Measurements from ENCODE around the gene GNPTG.
A peak's percentile ranks its signal among the peaks of the same experiment; 100 is the strongest.

Gene GNPTG

DNA sequence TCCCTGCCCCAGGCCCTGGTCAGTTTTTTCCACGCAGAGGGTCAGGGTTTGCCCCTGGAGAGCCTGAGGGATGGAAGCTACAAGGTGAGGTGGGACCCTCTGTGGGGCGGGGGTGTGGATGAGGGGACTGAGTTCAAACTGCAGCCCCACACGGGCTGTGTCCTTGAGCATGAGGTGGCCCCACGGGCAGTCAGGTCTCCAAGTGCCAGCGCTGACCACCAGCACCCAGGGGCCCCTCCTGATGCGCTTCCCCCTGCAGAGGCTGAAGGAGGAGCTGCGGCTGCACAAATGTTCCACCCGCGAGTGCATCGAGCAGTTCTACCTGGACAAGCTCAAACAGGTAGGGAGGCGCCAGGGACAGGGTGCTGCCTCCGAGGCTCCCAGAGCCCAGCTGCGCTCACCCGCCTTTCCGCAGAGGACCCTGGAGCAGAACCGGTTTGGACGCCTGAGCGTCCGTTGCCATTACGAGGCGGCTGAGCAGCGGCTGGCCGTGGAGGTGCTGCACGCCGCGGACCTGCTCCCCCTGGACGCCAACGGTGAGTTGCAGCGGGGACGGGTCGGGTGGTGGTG is 4.4 kb upstream of the GNPTG start:
- no peak for DNase-seq (ENCODE audit: low read depth in 2 of 2)

DNA sequence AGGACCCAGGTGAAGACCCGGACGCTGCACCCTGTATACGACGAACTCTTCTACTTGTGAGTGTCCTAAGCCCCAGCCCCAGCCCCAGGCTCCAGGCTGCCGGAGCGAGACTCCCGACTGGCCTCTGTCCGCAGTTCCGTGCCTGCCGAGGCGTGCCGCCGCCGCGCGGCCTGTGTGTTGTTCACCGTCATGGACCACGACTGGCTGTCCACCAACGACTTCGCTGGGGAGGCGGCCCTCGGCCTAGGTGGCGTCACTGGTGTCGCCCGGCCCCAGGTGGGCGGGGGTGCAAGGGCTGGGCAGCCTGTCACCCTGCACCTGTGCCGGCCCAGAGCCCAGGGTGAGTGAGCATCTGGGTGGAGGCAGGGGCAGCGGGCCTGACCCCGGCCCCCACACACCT is 3.8 kb upstream of the GNPTG start:
- DNase-seq (ENCODE audit: low read depth in 2 of 2), result no peak

GRCh38 chr16:1348441-1348840 is 3.3 kb upstream of the GNPTG start:
- DNase-seq (ENCODE audit: low read depth in 2 of 2), result no peak

- DNase-seq (ENCODE audit: low read depth in 2 of 2), result no peak
Measured at GRCh38 chr16:1348926-1349325, 2.8 kb upstream of the GNPTG start.

DNA sequence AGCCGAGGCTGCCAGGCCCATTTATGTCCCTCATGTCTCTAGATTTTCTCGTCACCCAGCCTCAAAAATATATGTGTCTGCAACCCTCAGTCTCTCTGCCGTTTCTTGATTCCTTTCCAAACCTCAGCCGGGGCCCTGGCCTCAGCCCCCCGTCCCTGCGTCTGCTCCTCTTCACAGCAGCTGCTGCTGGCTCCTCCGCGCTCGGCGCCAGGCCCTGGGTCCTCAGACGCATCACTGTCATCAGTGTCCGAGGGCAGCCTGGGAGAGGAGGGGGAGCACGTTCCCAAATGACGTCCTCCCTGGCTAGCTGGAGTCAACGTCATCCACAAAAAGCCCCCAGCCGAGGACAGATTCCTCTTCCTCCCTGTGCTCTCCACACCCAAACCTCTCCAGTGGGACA is 2.4 kb upstream of the GNPTG start:
- no peak for DNase-seq (ENCODE audit: low read depth in 2 of 2)

DNA sequence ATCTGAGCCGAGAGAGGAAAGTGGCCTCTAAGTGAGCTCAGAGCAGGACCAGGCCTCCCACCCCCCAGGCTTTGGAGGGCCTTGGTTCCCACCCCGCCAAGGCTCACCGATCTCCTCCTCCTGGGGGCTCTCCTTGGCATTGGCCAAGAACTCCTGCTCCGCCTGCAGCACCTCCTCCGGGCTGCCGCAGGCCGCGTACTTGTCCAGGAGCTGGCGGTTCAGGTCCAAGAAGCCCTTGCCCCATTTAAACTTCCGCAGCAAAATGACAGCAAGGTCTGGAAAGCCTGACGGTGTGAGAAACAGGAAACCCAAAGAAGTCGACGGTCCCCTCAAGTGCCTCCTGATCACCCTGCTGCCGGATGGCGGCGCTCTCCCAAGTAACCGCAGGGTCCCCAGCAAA is 1.8 kb upstream of the GNPTG start:
- no peak for DNase-seq (ENCODE audit: low read depth in 2 of 2)

GRCh38 chr16:1350691-1351090 is 1.0 kb upstream of the GNPTG start:
- DNase-seq (ENCODE audit: low read depth in 2 of 2), result no peak

DNA sequence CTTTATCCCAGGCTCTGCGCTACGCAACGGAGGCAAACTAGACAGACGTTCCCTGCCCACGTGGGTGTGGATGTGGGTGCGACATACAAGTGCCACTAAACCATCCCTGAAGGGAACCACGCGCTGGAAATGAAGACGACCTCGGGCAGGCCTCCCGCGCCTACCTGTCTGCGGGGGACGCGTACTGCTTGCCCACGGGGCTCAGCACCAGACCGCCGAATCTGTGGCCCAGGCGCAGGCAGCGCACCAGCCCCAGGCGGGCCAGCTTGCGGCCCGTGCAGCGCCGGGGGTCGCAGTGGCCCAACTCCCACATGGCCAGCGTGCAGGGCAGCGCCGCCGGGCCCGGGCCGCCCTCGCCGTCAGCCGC is 533 bp upstream of the GNPTG start:
- no peak for DNase-seq (ENCODE audit: low read depth in 2 of 2)

GRCh38 chr16:1354815-1355540 is 3.2 kb downstream of the GNPTG start:
- DNase-seq (ENCODE audit: low read depth in 2 of 2), result no peak

- DNase-seq (ENCODE audit: low read depth in 2 of 2), result no peak
Measured at GRCh38 chr16:1355591-1355990, 3.9 kb downstream of the GNPTG start.

- no peak for DNase-seq (ENCODE audit: low read depth in 2 of 2)
Measured at GRCh38 chr16:1356061-1356900, 4.5 kb downstream of the GNPTG start.

- no peak for DNase-seq (ENCODE audit: low read depth in 2 of 2)
Measured at GRCh38 chr16:1357906-1358566, 6.3 kb downstream of the GNPTG start.

DNA sequence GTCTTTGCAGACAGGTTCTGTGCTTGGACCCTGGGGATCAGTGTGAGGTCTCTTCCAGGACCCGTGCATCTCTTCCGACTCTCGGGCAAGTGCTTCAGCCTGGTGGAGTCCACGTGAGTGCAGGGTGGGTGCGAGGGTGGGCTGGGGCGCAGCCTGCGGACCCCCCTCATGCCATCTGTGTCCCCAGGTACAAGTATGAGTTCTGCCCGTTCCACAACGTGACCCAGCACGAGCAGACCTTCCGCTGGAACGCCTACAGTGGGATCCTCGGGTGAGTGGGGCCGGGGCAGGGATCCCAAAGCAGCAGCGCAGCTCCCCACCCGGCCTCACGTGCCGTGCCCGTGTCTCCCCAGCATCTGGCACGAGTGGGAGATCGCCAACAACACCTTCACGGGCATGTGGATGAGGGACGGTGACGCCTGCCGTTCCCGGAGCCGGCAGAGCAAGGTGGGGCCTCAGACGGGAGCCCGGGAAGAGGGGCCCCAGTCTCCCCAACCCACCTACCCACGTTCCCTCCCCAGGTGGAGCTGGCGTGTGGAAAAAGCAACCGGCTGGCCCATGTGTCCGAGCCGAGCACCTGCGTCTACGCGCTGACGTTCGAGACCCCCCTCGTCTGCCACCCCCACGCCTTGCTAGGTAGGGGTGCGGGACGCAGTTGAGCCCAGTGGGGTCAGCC is 10.1 kb downstream of the GNPTG start:
- DNase-seq (ENCODE audit: low read depth in 2 of 2), result no peak

GRCh38 chr16:1362807-1363206 is 11.1 kb downstream of the GNPTG start:
- DNase-seq (ENCODE audit: low read depth in 2 of 2), result no peak

- peak; percentile 60 to 68 for DNase-seq (ENCODE audit: low read depth in 2 of 2)
Measured at GRCh38 chr16:1363501-1364041, 11.8 kb downstream of the GNPTG start.

GRCh38 chr16:1364510-1364909 is 12.8 kb downstream of the GNPTG start:
- DNase-seq (ENCODE audit: low read depth in 2 of 2), result no peak

- DNase-seq (ENCODE audit: low read depth in 2 of 2), result no peak
Measured at GRCh38 chr16:1366060-1366711, 14.5 kb downstream of the GNPTG start.

DNA sequence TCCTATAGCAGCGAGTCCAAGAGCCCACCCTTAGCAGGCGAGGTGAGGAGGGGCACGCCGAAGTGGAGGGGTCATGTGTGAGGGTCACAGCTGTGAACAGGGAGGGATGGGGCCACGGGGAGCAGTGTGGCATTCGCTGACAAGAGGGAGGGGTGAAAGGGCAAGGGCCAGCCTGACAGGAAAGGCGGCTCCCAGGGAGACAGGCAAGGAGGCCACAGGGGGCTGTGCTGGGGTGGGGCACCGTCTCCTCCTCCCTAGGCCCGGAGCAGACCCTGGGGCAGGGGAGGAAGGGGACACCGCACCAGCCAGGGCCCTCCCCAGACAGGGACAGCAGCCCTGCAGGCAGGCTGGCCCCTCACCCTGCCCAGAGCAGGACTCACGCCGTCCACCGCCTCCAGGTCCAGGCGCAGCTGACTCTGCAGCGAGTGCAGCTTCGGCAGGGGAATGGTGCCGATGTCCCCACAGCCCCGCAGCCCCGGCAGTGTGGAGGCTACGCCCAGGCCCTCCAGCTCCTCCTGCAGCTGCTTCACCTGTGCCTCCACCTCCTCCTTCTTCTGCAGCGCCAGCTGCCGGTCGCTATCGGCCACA is 15.1 kb downstream of the GNPTG start:
- DNase-seq (ENCODE audit: low read depth in 2 of 2), result no peak

GRCh38 chr16:1367486-1368174 is 15.9 kb downstream of the GNPTG start:
- no peak for DNase-seq (ENCODE audit: low read depth in 2 of 2)
